RWPE2 (cell line): ENCODE results near the gene CDS2.

Experiments
- ATAC-seq: fragments of 200-7000 bp; cut with Tn5 transposase; 3 replicates; pipeline ENCODE4 v1.9.1; 2021; ENCODE audit warnings: low read depth
- DNase-seq: peaks from one replicate; pipeline ENCODE4 v3.0.0-alpha.2; 2020; ENCODE audit warnings: low spot score
- H3K27ac ChIP-seq: fragments of 450-650 bp; 2 replicates; pipeline ENCODE4 v1.5.1; 2017; ENCODE audit warnings: mild to moderate bottlenecking; ENCODE audit not compliant: poor library complexity, severe bottlenecking
- H3K27me3 ChIP-seq: fragments of 250-450 bp; sonication (Bioruptor Pico); 2 replicates; pipeline ENCODE4 v1.5.1; 2021; ENCODE audit warnings: mild to moderate bottlenecking, moderate library complexity; ENCODE audit not compliant: insufficient read depth, poor library complexity, severe bottlenecking
- H3K36me3 ChIP-seq: fragments of 250-450 bp; sonication (Bioruptor Pico); 2 replicates; pipeline ENCODE4 v1.5.1; 2020; ENCODE audit warnings: low read depth, mild to moderate bottlenecking, moderate library complexity
- H3K4me1 ChIP-seq: fragments of 250-450 bp; sonication (Bioruptor Pico); 2 replicates; pipeline ENCODE4 v1.5.1; 2021; ENCODE audit warnings: mild to moderate bottlenecking, moderate library complexity; ENCODE audit not compliant: insufficient read depth, poor library complexity, severe bottlenecking
- H3K4me3 ChIP-seq: fragments of 250-450 bp; sonication (Bioruptor Pico); 2 replicates; pipeline ENCODE4 v1.5.1; 2021; ENCODE audit warnings: mild to moderate bottlenecking, moderate library complexity; ENCODE audit not compliant: severe bottlenecking
- H3K9me3 ChIP-seq: fragments of 250-450 bp; sonication (Bioruptor Pico); 2 replicates; pipeline ENCODE4 v1.5.1; 2021; ENCODE audit warnings: mild to moderate bottlenecking, moderate library complexity; ENCODE audit not compliant: severe bottlenecking
- CTCF ChIP-seq: fragments of 450-650 bp; IDR thresholded peaks from one replicate; pipeline ENCODE4 v1.5.1; 2017; ENCODE audit warnings: mild to moderate bottlenecking, moderate library complexity; ENCODE audit not compliant: poor library complexity, severe bottlenecking

The CDS2 gene

GRCh38 chr20:5159928-5160327 lies 33.1 kb downstream of the CDS2 start:
- TF ChIP-seq CTCF, result no peak
- Histone ChIP-seq H3K4me3 (no peak overlapping the region), H3K9me3 (no peaks in the 10 kb centered on the region), H3K27me3 (no peaks in the 10 kb centered on the region), H3K36me3 (no peaks in the 10 kb centered on the region), H3K27ac (no peak overlapping the region), H3K4me1 (peaks cover 5% of the 10 kb centered on the region)
- ATAC-seq, result no peak
- DNase-seq, result no peak

- no peak overlapping the region for H3K27ac ChIP-seq
- H3K4me3 ChIP-seq, result no peak overlapping the region
- H3K27me3 ChIP-seq, result no peaks in the 10 kb centered on the region
- no peaks in the 10 kb centered on the region for H3K36me3 ChIP-seq
- TF ChIP-seq CTCF, result no peak
- H3K9me3 ChIP-seq, result no peaks in the 10 kb centered on the region
- H3K4me1 ChIP-seq, result peaks cover 5% of the 10 kb centered on the region
- ATAC-seq (no peak), DNase-seq (no peak)
Measured at GRCh38 chr20:5160882-5161281, 34.1 kb downstream of the CDS2 start.

- DNase-seq (no peak), ATAC-seq (no peak)
- Histone ChIP-seq H3K4me3 (no peak overlapping the region), H3K4me1 (peaks cover 3% of the 10 kb centered on the region), H3K27ac (no peak overlapping the region), H3K9me3 (no peaks in the 10 kb centered on the region), H3K27me3 (no peaks in the 10 kb centered on the region), H3K36me3 (no peaks in the 10 kb centered on the region)
- TF ChIP-seq CTCF, result no peak
Measured at GRCh38 chr20:5161536-5162164, 34.8 kb downstream of the CDS2 start.

GRCh38 chr20:5164645-5165625 lies 38.1 kb downstream of the CDS2 start:
- no peak for DNase-seq
- no peaks in the 10 kb centered on the region for H3K27me3 ChIP-seq
- no peak overlapping the region for H3K27ac ChIP-seq
- no peaks in the 10 kb centered on the region for H3K36me3 ChIP-seq
- TF ChIP-seq CTCF, result no peak
- no peaks in the 10 kb centered on the region for H3K9me3 ChIP-seq
- H3K4me1 ChIP-seq, result peaks cover 9% of the 10 kb centered on the region
- H3K4me3 ChIP-seq, result no peak overlapping the region
- ATAC-seq, result no peak
